Stimulated activated CD8-positive, alpha-beta memory T cell treated with anti-CD3 and anti-CD28 coated beads, Interleukin-4, amount 100 ng/mL, for 4 hours (primary cell): ENCODE results near the gene AGXT.

ENCODE experiments used
- DNase-seq, 2 donors: peaks; one replicate each; pipeline ENCODE4 v3.0.0-alpha.2; 2020; ENCODE audit warnings: low read depth in 2 of 2, low spot score in 1 of 2

Gene AGXT

GRCh38 chr2:240896871-240897692 is 28.5 kb downstream of the AGXT start:
- DNase-seq = no peak

GRCh38 chr2:240898108-240898730 is 29.6 kb downstream of the AGXT start:
- DNase-seq = no peak

- DNase-seq = no peak
Observed at GRCh38 chr2:240898731-240899467, 30.3 kb downstream of the AGXT start.

GRCh38 chr2:240899468-240899865 is 30.8 kb downstream of the AGXT start:
- DNase-seq = no peak

- no peak for DNase-seq
Observed at GRCh38 chr2:240900141-240900860, 31.7 kb downstream of the AGXT start.

- DNase-seq = no peak
Observed at GRCh38 chr2:240901986-240902614, 33.5 kb downstream of the AGXT start.

- no peak for DNase-seq
Observed at GRCh38 chr2:240902615-240903041, 34.0 kb downstream of the AGXT start.

GRCh38 chr2:240903191-240904060 is 34.8 kb downstream of the AGXT start:
- DNase-seq = no peak

- DNase-seq = no peak
Observed at GRCh38 chr2:240904216-240905175, 35.9 kb downstream of the AGXT start.

- DNase-seq = no peak
Observed at GRCh38 chr2:240905176-240905781, 36.7 kb downstream of the AGXT start.

GRCh38 chr2:240906141-240906910 is 37.7 kb downstream of the AGXT start, which contains the start of gene CROCC2:
CROCC2 (plus strand) TSS chr2:240906336; CDS start chr2:240906514, 178 bp downstream.
- no peak for DNase-seq

GRCh38 chr2:240906911-240907590 is 38.4 kb downstream of the AGXT start:
- DNase-seq = no peak

GRCh38 chr2:240909216-240909974 is 40.8 kb downstream of the AGXT start:
- no peak for DNase-seq

- DNase-seq = no peak
Observed at GRCh38 chr2:240911641-240912265, 43.1 kb downstream of the AGXT start.
